DMS 273 (cell line): ENCODE results near the gene TRAF3IP3.

ENCODE experiments used
- DNase-seq: peaks from one replicate; lab custom pipeline; 2025; ENCODE audit not compliant: unreplicated experiment; lab: John Stamatoyannopoulos, UW

Gene TRAF3IP3

DNA sequence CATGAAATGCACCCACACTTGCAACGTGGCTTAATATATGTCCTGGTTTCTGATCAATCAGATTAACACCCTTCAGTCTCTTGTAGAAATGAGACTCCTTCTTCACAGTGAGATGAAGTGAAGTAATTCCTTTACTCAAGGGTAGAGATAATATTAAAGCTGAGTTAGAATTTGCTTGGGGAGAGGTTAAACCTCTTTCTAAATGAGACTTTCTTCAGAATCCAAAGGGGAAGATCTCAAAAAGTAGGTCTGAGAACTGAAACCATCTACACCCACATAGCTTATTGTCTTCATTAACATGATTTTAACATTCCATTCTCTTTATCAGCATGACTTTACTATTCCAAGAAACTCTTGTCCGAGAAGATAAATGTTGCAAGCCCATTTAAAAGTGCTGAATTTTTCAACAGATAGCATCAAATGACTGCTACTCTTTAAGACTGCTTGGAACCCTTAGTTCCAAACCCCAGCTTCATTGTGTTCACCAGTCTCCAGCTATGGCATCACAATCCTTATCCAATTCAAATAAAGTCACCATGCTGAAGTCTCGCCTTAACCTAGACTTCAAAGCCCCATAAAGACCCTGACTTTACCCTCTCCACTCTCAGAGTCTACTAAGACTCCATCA is 19.2 kb upstream of the TRAF3IP3 start:
- DNase-seq = no peak

DNA sequence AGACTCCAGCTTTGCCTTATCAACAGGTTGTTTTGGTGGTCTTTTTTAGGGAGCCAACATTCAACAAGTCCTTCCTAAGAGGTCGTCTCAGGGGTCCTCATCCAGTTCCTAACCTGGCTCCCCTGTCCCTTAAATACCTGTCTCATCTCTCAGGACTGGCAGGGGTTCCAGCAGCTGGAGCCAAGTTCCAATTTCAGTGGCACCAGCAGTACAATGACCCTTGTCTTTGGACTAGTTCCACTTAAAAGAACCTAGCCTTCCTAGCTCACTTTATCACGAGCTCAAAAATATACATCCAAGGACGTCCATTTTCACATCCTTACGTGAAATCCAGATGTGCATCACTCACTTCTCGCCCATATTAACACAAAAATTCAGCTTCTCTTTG is 18.7 kb upstream of the TRAF3IP3 start:
- no peak for DNase-seq

DNA sequence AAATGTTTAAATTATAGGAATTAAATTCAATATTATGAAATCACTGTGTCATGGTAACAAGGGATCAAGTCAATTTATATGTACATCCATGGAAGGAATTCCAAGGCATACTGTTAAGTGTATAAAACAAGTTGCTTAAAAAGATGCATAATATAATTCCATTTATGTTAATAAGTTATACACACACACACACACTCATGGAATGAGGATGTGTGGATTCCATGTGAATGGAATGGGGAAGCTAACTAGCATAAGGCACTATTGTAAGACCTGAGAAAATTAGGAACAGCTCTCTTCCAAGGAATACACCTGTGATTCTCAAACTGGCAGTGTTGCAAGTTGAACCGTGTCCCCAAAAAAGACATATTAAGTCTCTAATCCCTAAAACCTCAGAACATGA is 17.6 kb upstream of the TRAF3IP3 start:
- no peak for DNase-seq

DNA sequence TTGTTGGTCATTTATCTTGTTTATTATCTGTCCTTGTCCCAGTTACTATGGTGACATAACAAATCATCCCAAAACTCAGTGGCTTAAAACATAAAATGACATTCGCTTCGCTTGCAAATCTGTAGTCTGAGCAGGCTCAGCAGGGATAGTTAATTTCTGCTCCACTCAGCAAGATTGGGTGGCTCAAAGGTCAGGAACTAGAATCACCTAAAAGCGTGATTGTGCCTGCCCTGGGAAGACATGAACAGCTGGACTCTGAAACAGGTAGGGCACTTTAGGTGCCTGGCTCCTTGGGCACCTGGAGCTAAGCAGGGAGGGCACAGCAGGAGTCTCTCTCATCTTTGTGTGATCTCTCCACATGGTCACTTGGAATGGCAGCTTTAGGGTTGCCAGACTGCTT is 14.7 kb upstream of the TRAF3IP3 start:
- DNase-seq = no peak

DNA sequence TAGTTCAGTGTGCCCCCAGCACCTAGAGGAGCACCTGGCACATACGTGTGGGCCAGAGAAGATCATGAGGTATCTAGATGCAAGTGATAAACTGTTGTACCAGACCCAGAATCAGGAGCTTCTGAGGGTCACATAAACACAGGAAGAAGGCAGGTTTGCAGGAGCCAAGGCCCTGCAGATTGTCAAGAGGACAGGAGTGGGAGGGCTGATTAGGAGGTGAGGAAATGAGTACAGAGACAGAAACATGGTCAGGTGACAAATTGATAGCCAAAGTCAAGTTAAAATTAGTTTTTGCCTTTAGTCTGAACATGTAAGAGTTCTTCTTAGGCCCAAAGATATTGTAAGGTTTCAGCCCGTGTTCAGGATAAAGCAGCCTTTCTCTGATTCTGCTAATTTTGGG is 14.0 kb upstream of the TRAF3IP3 start:
- no peak for DNase-seq

DNA sequence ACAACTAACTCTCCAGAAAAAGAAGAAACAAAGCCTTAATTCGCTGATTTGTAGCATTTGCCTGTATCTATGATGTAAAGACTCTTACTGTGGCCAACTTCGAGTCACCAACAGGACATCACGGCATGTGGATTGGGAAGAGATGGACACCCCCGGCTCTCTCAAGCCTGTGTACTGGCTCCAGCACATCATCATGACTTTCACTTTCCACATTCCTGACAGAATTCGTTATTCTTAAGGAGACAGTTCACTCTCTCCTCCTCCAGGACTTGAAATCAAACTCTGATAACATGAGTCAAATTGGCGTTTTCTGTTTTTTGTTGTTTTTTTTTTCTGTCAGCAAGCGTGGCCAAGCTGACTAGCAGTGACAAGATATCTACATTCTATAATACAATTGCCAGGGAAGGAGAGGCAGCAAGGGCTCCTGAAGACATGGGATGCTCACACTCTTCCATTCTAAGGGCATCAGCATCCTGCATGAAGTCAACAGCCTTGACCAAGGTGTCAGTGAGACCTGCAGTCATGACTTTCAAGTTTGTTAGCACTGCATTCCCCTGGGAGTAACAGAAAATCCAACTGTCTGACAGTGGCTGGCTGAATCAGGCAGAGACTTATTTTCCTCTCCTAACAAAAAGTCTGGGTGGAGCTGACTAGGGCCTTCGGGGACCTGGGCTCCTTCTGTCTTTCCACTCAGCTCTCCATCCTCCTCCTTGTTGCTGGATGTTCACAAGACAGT is 13.3 kb upstream of the TRAF3IP3 start:
- no peak for DNase-seq

DNA sequence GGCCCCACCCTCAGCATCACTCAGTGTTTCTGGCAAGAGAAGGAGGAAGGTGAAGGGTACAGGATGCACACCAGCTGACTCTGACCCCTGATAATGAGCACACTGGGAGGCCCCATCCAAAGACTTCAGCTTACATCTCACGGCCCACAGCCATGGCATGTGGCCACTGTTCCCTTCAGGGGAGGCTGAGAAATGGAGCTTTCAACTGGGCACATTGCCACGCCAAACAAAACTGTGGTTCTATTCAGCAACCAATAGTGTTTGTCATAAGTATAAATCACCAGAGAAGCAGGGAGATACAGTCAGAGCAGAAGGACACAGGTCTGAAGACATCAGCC is 12.7 kb upstream of the TRAF3IP3 start:
- DNase-seq = peak; percentile 12

DNA sequence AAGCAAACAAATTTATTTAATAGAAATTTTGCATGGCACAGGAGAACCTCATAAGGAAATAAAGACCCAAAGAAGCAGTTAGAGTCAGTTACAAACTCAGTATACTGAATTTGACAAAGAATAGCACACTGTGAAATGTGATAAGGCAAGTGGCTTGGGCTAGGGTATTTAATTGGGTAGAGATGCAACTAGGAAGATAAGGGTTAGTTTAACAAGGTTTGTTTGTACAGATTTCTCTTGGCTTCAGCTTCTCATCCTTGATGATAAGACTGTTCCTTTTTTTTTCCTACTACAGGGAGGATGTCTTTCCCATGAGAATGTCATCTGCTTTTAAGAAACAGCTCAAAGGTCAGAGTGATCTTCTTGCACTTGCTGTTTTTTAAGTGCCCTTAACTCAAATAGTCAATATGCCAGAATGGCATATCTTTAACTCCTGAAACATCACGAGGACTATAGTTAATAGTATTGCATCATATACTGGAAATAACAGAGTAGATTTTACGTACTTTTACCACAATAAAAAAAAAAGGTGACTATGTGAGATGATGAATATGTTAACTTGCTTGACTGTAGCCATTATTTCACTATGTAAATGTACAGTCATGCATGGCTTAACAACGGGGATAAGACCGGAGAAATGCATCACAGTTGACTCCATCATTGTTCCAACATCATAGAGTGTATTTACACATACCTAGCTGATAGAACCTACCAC is 9.2 kb upstream of the TRAF3IP3 start:
- no peak for DNase-seq

DNA sequence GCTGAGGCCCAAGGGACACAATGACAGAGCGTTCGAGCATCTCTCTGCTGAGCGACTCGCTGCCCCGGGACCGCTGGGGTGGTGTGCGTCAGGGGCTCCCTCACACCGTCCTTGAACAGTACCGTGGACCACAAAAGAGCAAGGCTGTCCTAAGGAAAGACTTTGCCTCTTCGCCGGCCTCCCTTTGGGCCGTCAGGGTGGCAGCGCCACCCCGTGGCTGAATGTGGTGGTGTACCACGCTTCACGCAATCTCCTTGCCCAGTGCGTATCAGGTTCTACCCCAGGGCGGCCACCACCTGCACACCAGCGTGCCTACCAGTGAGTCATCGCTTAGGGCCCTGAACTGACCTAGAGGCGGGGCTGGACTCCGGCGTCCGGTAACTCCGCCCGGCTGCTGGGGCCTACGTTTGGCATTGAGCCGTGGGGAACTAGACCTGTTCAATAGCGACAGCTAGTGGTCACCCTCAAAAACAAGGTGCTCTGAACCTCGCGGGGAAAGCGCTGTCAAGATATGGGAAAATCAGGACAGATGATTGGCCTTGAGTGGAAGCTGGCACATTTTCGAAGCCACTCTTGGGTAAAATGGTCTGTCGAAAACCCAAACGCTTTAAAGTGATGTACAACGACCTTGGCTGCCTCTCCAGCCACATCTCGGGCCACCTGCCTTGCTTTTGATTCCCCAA is 8.1 kb upstream of the TRAF3IP3 start:
- no peak for DNase-seq

DNA sequence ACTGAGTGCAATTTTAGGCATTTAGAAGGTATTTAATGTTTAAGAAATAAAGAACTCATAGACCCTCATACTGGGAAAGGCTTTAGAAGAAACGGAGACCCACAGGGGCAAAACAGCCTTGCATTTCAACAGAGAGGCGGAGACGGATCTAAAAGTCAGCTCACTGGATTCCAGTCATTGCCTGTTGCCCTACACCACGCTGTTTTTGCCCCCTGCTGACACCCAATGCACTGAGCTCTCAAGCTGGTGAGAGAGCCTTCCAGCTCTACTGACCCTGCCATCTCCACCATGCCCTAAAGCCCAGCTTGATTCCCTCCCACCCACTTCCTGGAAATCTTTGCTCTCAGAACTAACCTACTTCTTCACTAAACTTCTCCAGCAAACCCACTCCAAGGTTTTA is 7.2 kb upstream of the TRAF3IP3 start:
- DNase-seq = no peak

DNA sequence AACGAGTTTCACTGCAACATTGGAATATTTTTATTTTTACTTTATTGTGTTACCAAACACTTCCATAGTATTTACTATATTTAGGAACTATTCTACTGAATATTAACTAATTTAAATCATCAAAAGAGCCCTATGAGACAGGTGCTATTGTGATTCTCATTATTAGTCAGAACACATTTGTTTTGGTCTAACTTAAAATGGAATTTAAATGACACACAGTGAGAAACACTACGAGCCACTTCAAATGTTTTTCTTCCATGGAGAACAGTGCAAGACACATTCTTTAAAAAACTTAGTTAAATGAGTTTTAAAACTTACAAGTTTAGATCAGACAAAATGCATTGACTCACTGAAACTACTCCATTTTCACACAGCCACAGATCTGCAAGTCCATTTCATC is 6.6 kb upstream of the TRAF3IP3 start:
- no peak for DNase-seq

DNA sequence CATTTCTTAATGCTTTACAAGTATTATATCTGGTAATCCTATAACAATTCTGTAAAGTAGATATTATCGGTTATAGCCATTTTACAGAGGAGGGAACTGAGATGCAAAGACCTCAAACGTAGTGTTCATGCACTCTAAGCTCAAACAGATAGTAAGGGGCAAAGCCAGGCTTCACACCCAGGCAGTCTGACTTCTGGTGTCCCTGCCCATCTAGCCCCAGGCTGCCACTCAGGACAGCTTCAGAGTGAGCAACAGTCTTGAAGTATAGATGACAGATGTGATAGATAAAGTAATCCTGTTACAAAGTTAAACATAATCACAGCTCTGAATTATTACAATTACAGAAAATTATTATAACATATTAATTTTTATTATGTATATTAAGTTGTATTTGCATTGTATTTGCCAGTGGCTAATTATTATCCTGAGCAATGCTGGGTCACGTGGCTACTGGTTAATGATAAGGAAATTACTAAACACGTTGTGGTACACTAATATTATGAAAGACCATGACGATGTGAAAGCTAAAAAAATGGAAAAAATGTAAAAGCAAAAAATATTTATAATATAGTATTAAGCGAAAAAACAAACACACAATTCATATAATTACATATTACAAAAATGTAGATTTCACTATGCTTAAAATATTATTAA is 6.1 kb upstream of the TRAF3IP3 start:
- no peak for DNase-seq

DNA sequence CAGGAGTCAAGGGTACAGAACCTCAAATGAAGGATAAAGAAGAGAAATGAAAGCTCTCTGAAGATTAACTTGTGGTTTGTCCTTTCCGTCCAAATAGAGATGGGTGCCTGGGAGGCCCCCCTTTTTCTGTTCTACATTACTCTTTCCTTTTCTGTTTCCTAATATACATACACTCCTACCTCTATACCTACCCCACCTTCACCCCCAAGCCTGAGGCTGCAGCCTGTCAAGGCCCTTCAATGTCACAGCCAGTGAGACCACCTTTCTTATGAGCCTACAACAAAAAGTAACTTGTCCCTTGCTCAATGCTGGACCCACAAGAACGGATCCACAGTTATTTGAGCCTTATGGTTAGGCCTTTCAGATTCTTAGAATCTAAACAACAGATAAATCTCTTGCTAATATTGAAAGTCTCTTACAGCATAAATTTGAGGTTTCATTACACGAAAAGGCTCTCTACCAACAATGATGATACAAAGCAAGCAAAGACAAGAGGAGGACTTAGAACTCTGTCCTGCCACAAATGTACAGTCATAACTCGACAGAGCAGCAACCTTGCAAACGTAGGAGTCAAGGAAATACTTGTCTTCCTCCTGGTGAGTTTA is 4.1 kb upstream of the TRAF3IP3 start:
- no peak for DNase-seq

DNA sequence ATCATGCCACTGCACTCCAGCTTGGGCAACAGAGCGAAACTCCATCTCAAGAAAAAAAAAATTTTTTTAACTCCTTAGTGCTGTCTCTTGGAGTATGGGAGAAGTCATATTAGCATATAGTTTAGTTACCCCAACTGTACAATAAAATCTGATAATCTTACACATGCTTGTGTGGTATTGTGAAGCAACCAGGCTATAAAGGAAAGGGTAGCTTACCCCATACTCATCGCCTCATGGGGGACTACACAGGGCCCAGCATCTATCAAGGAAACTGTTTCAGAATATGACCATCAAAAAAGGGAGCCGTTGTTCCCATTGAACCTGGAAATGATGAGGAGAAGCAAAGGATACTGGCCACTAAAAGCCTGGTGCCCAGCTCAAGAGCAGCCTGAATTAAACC is 3.0 kb upstream of the TRAF3IP3 start:
- DNase-seq = no peak

DNA sequence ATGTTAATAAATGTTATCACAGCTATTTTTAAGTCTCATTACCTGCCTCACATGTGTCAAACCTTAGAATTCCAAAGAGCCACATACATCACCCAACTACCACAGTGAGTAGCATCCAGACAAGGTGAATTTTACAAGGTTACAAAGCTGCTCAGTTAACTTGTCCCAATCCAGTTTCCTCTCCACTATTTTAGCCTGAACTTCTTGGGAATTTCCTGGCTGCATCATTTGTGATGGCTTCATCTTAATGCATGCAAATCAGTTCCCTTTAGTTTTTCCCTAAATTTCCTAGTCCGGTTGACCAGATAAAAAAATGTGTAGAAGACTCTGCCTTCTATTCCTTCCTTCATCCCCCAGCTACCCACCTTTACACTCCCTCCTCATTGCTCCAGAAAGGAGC is 597 bp upstream of the TRAF3IP3 start:
- DNase-seq = no peak

DNA sequence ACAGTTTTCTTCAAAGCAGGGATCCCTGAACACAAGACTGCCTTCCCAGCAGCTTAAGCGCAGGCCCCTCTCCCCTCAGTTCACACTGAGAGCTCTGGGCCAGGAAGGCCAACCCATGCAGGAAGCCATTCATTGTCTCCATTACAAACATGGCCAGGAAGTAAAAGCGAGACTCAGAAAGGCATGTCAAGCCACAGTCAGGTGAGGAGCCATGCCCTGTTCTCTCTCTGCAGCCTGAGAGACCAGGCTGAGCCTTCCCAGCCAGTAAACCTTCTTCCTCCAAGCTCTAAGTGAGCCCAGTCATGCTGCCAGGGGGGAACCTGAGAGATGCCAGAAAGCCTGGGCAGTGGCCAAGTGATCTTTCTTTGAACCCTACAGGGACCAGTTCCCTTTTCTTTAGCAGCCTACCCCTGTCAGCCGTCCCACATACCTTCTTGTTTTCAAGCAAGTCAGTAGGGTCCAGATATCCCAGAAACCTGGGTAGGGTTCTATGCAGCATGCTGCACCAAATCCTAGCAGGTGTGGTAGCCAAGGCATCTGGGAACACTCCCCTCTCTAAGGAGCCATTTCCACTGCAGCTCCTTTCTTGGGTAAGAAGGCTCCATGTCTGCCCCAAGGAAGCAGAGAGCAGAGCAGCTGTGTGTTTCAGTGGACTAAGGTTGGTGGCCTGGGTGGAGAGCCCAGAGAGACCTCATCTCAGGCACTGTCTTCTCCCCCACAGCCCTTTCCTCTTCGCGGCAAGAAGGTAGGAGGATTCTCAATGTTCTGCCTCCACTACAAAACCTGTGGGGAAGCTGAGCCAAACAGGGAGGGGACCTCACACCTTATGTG is 977 bp downstream of the TRAF3IP3 start:
- DNase-seq = peak; percentile 9

DNA sequence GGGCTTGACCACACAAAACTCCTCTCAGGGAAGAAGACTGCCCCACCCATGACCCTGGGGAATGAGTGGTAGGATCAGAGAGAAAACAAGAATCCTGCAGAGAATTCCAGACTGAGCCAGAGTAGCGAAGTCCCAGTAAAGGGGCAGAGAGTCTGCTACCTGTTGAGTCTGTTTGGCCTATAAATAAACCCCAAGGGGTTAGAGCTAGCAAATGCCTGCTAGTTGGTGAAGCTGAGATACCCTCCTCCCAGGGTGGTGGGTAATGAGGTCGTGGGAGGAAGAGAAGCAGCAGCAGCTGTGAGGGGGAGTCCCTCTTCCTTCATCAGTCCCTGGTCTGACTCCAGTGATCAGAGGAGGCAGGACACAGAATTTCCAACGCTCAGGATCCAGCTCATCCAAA is 2.5 kb downstream of the TRAF3IP3 start:
- DNase-seq = peak; percentile 30

DNA sequence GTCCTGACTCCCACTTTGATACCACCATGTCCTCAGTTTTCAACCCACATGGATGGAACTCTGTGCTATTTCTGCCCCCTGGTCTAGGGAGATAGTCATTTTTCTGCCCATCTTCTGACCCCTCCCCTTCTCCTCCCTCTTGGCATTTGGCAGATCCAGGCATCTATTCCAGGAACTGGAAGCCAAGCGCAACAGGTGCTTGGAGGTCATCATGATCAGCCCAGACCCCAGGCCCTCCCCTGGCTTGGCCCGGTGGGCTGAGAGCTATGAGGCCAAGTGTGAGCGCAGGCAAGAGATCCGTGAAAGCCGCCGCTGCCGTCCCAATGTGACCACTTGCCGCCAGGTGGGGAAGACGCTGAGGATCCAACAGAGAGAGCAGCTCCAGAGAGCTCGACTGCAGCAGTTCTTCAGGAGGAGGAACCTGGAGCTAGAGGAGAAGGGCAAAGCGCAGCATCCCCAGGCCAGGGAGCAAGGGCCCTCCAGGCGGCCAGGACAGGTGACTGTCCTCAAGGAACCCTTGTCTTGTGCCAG is 4.0 kb downstream of the TRAF3IP3 start:
- no peak for DNase-seq

DNA sequence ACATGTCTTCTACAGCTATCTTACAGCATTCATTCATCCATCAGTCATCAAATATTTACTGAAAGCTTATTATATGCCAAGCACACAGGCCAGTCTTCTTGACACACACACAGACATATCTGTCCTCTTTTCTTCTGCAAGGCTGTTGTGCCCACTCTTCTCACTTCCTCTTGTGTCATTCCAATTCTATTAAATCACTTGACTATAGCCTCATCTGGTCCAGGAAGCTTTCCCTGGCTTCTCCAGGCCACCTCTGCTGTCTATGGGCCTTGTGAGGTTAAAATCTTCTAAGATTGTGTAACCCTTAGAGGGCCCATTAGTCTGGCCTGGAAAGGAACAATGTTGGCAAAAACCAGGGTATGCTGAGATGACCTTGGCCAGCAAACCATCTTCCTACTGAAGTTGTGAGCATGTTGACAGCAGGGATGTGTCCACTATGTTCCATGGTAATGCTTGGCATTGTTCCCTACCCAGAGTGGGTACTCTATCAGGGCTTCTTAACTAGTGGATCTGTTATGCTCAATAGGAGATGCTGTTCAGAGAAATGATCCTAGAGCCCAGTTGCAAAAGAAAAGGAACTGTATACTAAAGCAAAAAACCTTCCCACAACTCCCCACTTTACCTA is 5.3 kb downstream of the TRAF3IP3 start:
- DNase-seq = no peak
